ENCODE results near the gene KLK6.

DNA sequence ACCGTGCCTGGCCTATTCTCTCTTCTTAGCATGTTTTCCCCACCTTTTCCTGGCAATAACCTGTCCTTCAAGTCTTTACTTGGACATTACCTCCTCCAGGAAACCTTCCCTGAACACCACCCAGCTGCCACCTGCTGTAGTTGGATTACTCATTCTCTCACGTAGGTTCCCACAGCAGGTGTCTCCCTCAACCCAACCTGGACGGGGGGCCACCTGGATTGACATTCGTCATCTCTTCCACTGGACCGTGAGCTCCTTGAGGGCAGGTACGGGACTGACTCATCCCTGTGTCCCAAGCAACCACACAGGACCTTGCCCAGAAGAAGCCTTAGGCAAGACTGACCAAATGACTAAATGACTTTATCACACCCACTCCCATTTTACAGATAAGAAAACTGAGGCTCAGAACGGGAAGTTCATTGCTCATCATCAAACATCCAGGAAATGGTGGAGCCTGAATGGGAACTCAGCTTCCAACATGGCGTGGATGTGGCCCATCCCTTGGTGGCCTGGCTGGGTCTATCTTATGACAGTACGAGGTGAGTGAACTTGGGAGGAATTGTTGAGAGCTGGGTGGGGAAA, 3.5 kb upstream of the KLK6 start:
- TF ChIP-seq POLR2A (IDR thresholded peaks at IDR 0.05; ENCODE audit: low read depth, low read length), result no peak
- no peak for TF ChIP-seq POLR2AphosphoS5 (IDR thresholded peaks at IDR 0.05; ENCODE audit: low read depth, low read length)

All from GM12892 (cell line).